Neural progenitor cell (in vitro differentiated cells): ENCODE data around the gene ARPP21. TPM values are rescaled to one million over a fixed set of nuclear protein-coding genes. Genes with fewer than 3 reads are reported as not detected.

Experiments
- DNase-seq: peaks from one replicate; pipeline ENCODE4 v3.0.0-alpha.2; 2016; ENCODE audit warnings: low spot score
- H2AFZ ChIP-seq: fragments of 200-600 bp; sonication (generic); replicated peaks from 2 replicates; pipeline ENCODE4 v1.6.1; 2016; ENCODE audit warnings: antibody characterized with exemption
- H3F3A ChIP-seq: fragments of 200-600 bp; sonication (generic); 2 replicates; pipeline ENCODE4 v1.6.1; 2016; ENCODE audit warnings: antibody characterized with exemption, low read depth
- H3K27ac ChIP-seq: fragments of 200-600 bp; sonication (generic); 2 replicates; pipeline ENCODE4 v1.5.1; 2016; ENCODE audit warnings: mild to moderate bottlenecking
- H3K27me3 ChIP-seq: fragments of 200-600 bp; sonication (generic); 2 replicates; pipeline ENCODE4 v1.6.1; 2016; ENCODE audit warnings: mild to moderate bottlenecking, moderate library complexity
- H3K36me3 ChIP-seq: fragments of 200-600 bp; sonication (generic); 2 replicates; pipeline ENCODE4 v1.5.1; 2016
- H3K4me1 ChIP-seq: fragments of 200-600 bp; sonication (generic); 2 replicates; pipeline ENCODE4 v1.6.1; 2016; ENCODE audit warnings: mixed run types
- H3K4me2 ChIP-seq: fragments of 200-600 bp; sonication (generic); 2 replicates; pipeline ENCODE4 v1.6.1; 2016
- H3K4me3 ChIP-seq: fragments of 200-600 bp; sonication (generic); 2 replicates; pipeline ENCODE4 v1.5.1; 2016
- H3K79me2 ChIP-seq: fragments of 200-600 bp; sonication (generic); 2 replicates; pipeline ENCODE4 v1.6.1; 2016; ENCODE audit warnings: low read depth
- H3K9ac ChIP-seq: fragments of 200-600 bp; sonication (generic); 2 replicates; pipeline ENCODE4 v1.6.1; 2016
- H3K9me3 ChIP-seq: fragments of 200-600 bp; sonication (generic); 2 replicates; pipeline ENCODE4 v1.5.1; 2016; ENCODE audit warnings: low read depth
- H4K20me1 ChIP-seq: fragments of 200-600 bp; sonication (generic); 2 replicates; pipeline ENCODE4 v1.6.1; 2016; ENCODE audit warnings: low read depth
- H3K27ac Mint-ChIP-seq: 3 replicates; pipeline ENCODE4 v1.8.0; 2021; ENCODE audit warnings: mixed read lengths
- H3K27me3 Mint-ChIP-seq: 2 replicates; pipeline ENCODE4 v1.8.0; 2022; ENCODE audit warnings: low read depth, mild to moderate bottlenecking, inconsistent platforms, moderate library complexity, mixed read lengths; ENCODE audit not compliant: insufficient read depth
- H3K36me3 Mint-ChIP-seq: 3 replicates; pipeline ENCODE4 v1.8.0; 2021; ENCODE audit warnings: mixed read lengths
- H3K4me1 Mint-ChIP-seq: 3 replicates; pipeline ENCODE4 v1.8.0; 2021; ENCODE audit warnings: mixed read lengths
- H3K4me3 Mint-ChIP-seq: 3 replicates; pipeline ENCODE4 v1.8.0; 2021; ENCODE audit warnings: mild to moderate bottlenecking, moderate library complexity, mixed read lengths
- H3K9me3 Mint-ChIP-seq: 3 replicates; pipeline ENCODE4 v1.8.0; 2020; ENCODE audit warnings: mixed read lengths
- EZH2 ChIP-seq: fragments of 200-600 bp; sonication (generic); IDR thresholded peaks from 2 replicates; pipeline ENCODE4 v1.6.1; 2017; ENCODE audit warnings: antibody characterized with exemption, mild to moderate bottlenecking, moderate library complexity
- EZH2phosphoT487 ChIP-seq: fragments of 200-600 bp; sonication (generic); IDR thresholded peaks from 2 replicates; pipeline ENCODE4 v1.6.1; 2017; ENCODE audit warnings: antibody characterized with exemption
- total RNA-seq: library from RNA; depleted of rRNA; stranded (reverse); fragments of >200 nt; gene quantifications from 2 replicates; pipeline ENCODE4 v1.2.3, GENCODE V29; 2015; ENCODE audit warnings: low replicate concordance
- TF ChIP-seq, protein P1 (sequence below): fragments of 200-600 bp; sonication (generic); IDR thresholded peaks from 2 replicates; pipeline ENCODE4 v1.5.1; 2017; ENCODE audit warnings: antibody characterized with exemption, mild to moderate bottlenecking

Gene ARPP21
- total RNA-seq, 1 donor from 2014 or later = not detected

DNA sequence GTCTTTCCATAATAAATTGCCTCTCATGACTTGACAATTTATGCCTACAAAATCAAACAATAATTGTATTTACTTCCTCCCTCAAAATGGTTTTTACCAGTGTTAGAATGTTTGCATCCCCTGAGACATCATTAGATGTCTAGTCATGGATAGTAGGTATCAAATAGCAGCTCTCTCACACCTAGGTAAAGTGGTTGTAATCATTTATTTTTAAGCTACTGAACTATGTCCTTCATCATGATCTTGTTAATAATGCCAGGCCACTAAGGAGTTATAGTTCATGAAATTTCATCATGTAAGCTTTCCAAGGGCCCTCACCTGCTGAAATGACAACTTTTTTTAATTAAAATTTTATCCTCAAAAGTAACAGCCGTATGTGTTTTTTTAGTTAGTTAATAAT, 134.1 kb downstream of the ARPP21 start:
- no peaks in the 10 kb centered on the region for H3K36me3 ChIP-seq
- H3K27ac ChIP-seq = no peak overlapping the region
- H3K27me3 ChIP-seq = no peaks in the 10 kb centered on the region
- no peak overlapping the region for H3K27ac Mint-ChIP-seq
- H3K4me3 ChIP-seq = no peak overlapping the region
- H2AFZ ChIP-seq = no peak overlapping the region
- H3K9me3 Mint-ChIP-seq = no peaks in the 10 kb centered on the region
- no peak overlapping the region for H3K4me2 ChIP-seq
- H3F3A ChIP-seq = no peaks in the 10 kb centered on the region
- no peak for DNase-seq
- no peak overlapping the region for H3K9ac ChIP-seq
- H4K20me1 ChIP-seq = no peaks in the 10 kb centered on the region
- H3K4me1 Mint-ChIP-seq = peaks cover 5% of the 10 kb centered on the region
- H3K4me1 ChIP-seq = no peaks in the 10 kb centered on the region
- H3K79me2 ChIP-seq = no peaks in the 10 kb centered on the region
- H3K36me3 Mint-ChIP-seq = no peaks in the 10 kb centered on the region
- TF ChIP-seq, protein P1, sequence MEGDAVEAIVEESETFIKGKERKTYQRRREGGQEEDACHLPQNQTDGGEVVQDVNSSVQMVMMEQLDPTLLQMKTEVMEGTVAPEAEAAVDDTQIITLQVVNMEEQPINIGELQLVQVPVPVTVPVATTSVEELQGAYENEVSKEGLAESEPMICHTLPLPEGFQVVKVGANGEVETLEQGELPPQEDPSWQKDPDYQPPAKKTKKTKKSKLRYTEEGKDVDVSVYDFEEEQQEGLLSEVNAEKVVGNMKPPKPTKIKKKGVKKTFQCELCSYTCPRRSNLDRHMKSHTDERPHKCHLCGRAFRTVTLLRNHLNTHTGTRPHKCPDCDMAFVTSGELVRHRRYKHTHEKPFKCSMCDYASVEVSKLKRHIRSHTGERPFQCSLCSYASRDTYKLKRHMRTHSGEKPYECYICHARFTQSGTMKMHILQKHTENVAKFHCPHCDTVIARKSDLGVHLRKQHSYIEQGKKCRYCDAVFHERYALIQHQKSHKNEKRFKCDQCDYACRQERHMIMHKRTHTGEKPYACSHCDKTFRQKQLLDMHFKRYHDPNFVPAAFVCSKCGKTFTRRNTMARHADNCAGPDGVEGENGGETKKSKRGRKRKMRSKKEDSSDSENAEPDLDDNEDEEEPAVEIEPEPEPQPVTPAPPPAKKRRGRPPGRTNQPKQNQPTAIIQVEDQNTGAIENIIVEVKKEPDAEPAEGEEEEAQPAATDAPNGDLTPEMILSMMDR = no peak
- TF ChIP-seq EZH2phosphoT487 (no peak), EZH2 (no peak)
- H3K4me3 Mint-ChIP-seq = no peak overlapping the region
- no peaks in the 10 kb centered on the region for H3K27me3 Mint-ChIP-seq
- no peaks in the 10 kb centered on the region for H3K9me3 ChIP-seq

- H2AFZ ChIP-seq = peak overlapping the region; percentile 36
- H3K27me3 ChIP-seq = no peaks in the 10 kb centered on the region
- no peaks in the 10 kb centered on the region for H3K79me2 ChIP-seq
- H3K4me1 ChIP-seq = peaks cover 5% of the 10 kb centered on the region
- H3K9ac ChIP-seq = no peak overlapping the region
- H3K4me3 ChIP-seq = no peak overlapping the region
- Mint-ChIP-seq H3K27me3 (no peaks in the 10 kb centered on the region), H3K36me3 (no peaks in the 10 kb centered on the region), H3K4me3 (no peak overlapping the region), H3K27ac (no peak overlapping the region), H3K9me3 (no peaks in the 10 kb centered on the region), H3K4me1 (peaks cover 3% of the 10 kb centered on the region)
- H3K36me3 ChIP-seq = no peaks in the 10 kb centered on the region
- no peak overlapping the region for H3K4me2 ChIP-seq
- H4K20me1 ChIP-seq = no peaks in the 10 kb centered on the region
- H3F3A ChIP-seq = no peaks in the 10 kb centered on the region
- H3K9me3 ChIP-seq = no peaks in the 10 kb centered on the region
- no peak for DNase-seq
- TF ChIP-seq, protein P1 = no peak
- no peak for TF ChIP-seq EZH2
- TF ChIP-seq EZH2phosphoT487 = no peak
- H3K27ac ChIP-seq = no peak overlapping the region
Measured at GRCh38 chr3:35776346-35776745, 137.0 kb downstream of the ARPP21 start.

DNA sequence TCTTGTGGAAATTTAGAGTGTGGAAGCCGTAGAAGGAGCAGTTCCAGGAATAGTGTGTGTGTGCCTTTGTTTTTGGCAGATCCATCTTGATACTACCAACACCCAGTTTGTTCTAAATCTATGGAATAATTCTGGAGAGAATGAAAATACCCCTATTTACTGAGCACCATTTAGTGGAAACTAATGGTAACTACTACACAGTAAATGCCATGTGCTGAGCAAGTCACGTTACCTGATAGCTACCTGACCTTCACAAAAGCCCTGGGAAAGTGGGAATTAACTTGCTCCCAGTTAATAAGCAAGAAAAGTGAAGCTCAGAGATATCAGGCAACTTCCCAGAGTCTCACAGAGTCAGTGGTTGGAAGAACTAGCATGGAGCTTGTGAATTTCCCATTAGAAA, 137.7 kb downstream of the ARPP21 start:
- TF ChIP-seq EZH2phosphoT487 (no peak), EZH2 (no peak)
- TF ChIP-seq, protein P1 = no peak
- no peaks in the 10 kb centered on the region for H3K9me3 Mint-ChIP-seq
- no peak overlapping the region for H3K4me3 Mint-ChIP-seq
- no peak overlapping the region for H3K27ac Mint-ChIP-seq
- no peak overlapping the region for H2AFZ ChIP-seq
- H3K27me3 Mint-ChIP-seq = no peaks in the 10 kb centered on the region
- no peaks in the 10 kb centered on the region for H3F3A ChIP-seq
- no peaks in the 10 kb centered on the region for H3K79me2 ChIP-seq
- DNase-seq = no peak
- no peaks in the 10 kb centered on the region for H3K36me3 Mint-ChIP-seq
- H3K4me3 ChIP-seq = no peak overlapping the region
- no peaks in the 10 kb centered on the region for H3K9me3 ChIP-seq
- H4K20me1 ChIP-seq = no peaks in the 10 kb centered on the region
- no peak overlapping the region for H3K4me2 ChIP-seq
- peaks cover 3% of the 10 kb centered on the region for H3K4me1 Mint-ChIP-seq
- H3K27me3 ChIP-seq = no peaks in the 10 kb centered on the region
- H3K27ac ChIP-seq = no peak overlapping the region
- no peaks in the 10 kb centered on the region for H3K36me3 ChIP-seq
- H3K4me1 ChIP-seq = peaks cover 5% of the 10 kb centered on the region
- no peak overlapping the region for H3K9ac ChIP-seq
